MM.1S (cell line): Measurements from ENCODE around the gene DNAH10.

Experiments used
- CTCF ChIP-seq: fragments of 300-600 bp; sonication (generic); IDR thresholded peaks from 2 replicates; pipeline ENCODE4 v1.5.1; 2016; ENCODE audit warnings: antibody characterized with exemption, low read length, mixed read lengths
- EZH2 ChIP-seq: fragments of 300-600 bp; sonication (generic); optimal IDR thresholded peaks from 2 replicates; pipeline ENCODE3; 2017; ENCODE audit warnings: low read depth, mild to moderate bottlenecking, antibody characterized with exemption, low read length, mixed read lengths
- EZH2phosphoT487 ChIP-seq: fragments of 300-600 bp; sonication (generic); IDR thresholded peaks from 2 replicates; pipeline ENCODE4 v1.6.1; 2018; ENCODE audit warnings: antibody characterized with exemption, low read length

GRCh38 chr12:123757561-123757960, 4.5 kb upstream of the DNAH10 start:
- no peak for TF ChIP-seq CTCF
- TF ChIP-seq EZH2 = no peak
- TF ChIP-seq EZH2phosphoT487 = no peak
